Smooth muscle cell (in vitro differentiated cells): Measurements from ENCODE around the gene OR8B12. TPM values are rescaled to one million over a fixed set of nuclear protein-coding genes. Genes with fewer than 3 reads are reported as not detected.

Experiments used
- DNase-seq: peaks from one replicate; lab custom pipeline; 2025; ENCODE audit not compliant: unreplicated experiment; lab: John Stamatoyannopoulos, UW
- H2AFZ ChIP-seq: fragments of 200-600 bp; sonication (generic); 2 replicates; pipeline ENCODE4 v1.6.0; 2016; ENCODE audit warnings: antibody characterized with exemption, low read depth, mild to moderate bottlenecking
- H3F3A ChIP-seq: fragments of 200-600 bp; sonication (generic); 2 replicates; pipeline ENCODE4 v1.6.0; 2017; ENCODE audit warnings: antibody characterized with exemption, low read depth
- H3K27ac ChIP-seq: fragments of 200-600 bp; sonication (generic); 2 replicates; pipeline ENCODE4 v1.5.1; 2016; ENCODE audit warnings: low read depth, mild to moderate bottlenecking
- H3K27me3 ChIP-seq: fragments of 200-600 bp; sonication (generic); 2 replicates; pipeline ENCODE4 v1.6.1; 2016; ENCODE audit warnings: low read depth, mild to moderate bottlenecking
- H3K36me3 ChIP-seq: fragments of 200-600 bp; sonication (generic); 2 replicates; pipeline ENCODE4 v1.5.1; 2016; ENCODE audit warnings: low read depth
- H3K4me1 ChIP-seq: fragments of 200-600 bp; sonication (generic); 2 replicates; pipeline ENCODE4 v1.5.1; 2016; ENCODE audit warnings: low read depth
- H3K4me2 ChIP-seq: fragments of 200-600 bp; sonication (generic); 2 replicates; pipeline ENCODE4 v1.6.0; 2016; ENCODE audit warnings: mild to moderate bottlenecking
- H3K4me3 ChIP-seq: fragments of 200-600 bp; sonication (generic); 2 replicates; pipeline ENCODE4 v1.5.1; 2016; ENCODE audit warnings: mild to moderate bottlenecking
- H3K79me2 ChIP-seq: fragments of 200-600 bp; sonication (generic); 2 replicates; pipeline ENCODE4 v1.6.0; 2016; ENCODE audit warnings: low read depth, mild to moderate bottlenecking
- H3K9ac ChIP-seq: fragments of 200-600 bp; sonication (generic); 2 replicates; pipeline ENCODE4 v1.6.0; 2016; ENCODE audit warnings: low read depth
- H3K9me3 ChIP-seq: fragments of 200-600 bp; sonication (generic); replicated peaks from 2 replicates; pipeline ENCODE4 v1.5.1; 2016; ENCODE audit warnings: low read depth
- H4K20me1 ChIP-seq: fragments of 200-600 bp; sonication (generic); 2 replicates; pipeline ENCODE4 v1.6.0; 2016; ENCODE audit warnings: low read depth
- WGBS: methylation state at CpG from one replicate; pipeline ENCODE4 v1.1.7; 2016; ENCODE audit warnings: low lambda C conversion rate; 5-methylcytosine and 5-hydroxymethylcytosine counted together
- polyA plus RNA-seq: library from polyadenylated mRNA; unstranded; fragments of >200 nt; fragmentation: Nextera tagmentation; extraction: Ambion mirVana; gene quantifications from 2 replicates; pipeline ENCODE4 v1.2.1, GENCODE V29; 2016
- total RNA-seq: library from RNA; depleted of rRNA; stranded (reverse); fragments of >200 nt; gene quantifications from 2 replicates; pipeline ENCODE4 v1.2.3, GENCODE V29; 2014
- TF ChIP-seq, protein P1 (sequence below): fragments of 200-600 bp; sonication (generic); IDR thresholded peaks from 2 replicates; pipeline ENCODE4 v1.5.1; 2017; ENCODE audit warnings: borderline replicate concordance, mild to moderate bottlenecking, antibody characterized with exemption; ENCODE audit not compliant: insufficient read depth, poor library complexity, severe bottlenecking

OR8B12 gene
- total and polyA plus RNA-seq, 2 experiments from 2014 or later: not detected

DNA sequence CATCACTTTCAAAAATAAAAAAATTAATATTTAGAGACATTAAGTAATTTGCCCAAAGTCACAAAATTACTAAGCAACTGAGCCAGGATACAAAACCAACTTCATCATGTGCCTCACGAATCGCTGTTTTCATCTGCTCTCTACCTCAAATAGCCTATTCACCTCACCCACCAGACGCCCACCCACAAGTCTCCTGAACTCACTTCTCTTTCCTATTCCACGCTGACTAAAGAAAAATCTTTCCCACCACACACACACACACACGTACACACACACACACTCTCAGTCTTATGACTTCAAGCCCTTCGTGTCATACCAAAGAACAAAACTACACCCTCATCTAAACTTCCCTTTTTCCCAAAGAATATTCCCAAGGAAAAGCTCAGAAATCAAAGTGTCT lies 2.2 kb downstream of the OR8B12 start:
- H3K4me1 ChIP-seq: no peaks in the 10 kb centered on the region
- no peaks in the 10 kb centered on the region for H3K9me3 ChIP-seq
- no peak overlapping the region for H3K4me3 ChIP-seq
- H2AFZ ChIP-seq: no peak overlapping the region
- no peaks in the 10 kb centered on the region for H3F3A ChIP-seq
- H3K4me2 ChIP-seq: no peak overlapping the region
- DNase-seq: no peak
- 79% methylated on average over 6 of the region's 6 CpGs for WGBS
- H4K20me1 ChIP-seq: no peaks in the 10 kb centered on the region
- H3K27ac ChIP-seq: no peak overlapping the region
- H3K9ac ChIP-seq: no peak overlapping the region
- H3K27me3 ChIP-seq: no peaks in the 10 kb centered on the region
- no peaks in the 10 kb centered on the region for H3K79me2 ChIP-seq
- TF ChIP-seq, protein P1, sequence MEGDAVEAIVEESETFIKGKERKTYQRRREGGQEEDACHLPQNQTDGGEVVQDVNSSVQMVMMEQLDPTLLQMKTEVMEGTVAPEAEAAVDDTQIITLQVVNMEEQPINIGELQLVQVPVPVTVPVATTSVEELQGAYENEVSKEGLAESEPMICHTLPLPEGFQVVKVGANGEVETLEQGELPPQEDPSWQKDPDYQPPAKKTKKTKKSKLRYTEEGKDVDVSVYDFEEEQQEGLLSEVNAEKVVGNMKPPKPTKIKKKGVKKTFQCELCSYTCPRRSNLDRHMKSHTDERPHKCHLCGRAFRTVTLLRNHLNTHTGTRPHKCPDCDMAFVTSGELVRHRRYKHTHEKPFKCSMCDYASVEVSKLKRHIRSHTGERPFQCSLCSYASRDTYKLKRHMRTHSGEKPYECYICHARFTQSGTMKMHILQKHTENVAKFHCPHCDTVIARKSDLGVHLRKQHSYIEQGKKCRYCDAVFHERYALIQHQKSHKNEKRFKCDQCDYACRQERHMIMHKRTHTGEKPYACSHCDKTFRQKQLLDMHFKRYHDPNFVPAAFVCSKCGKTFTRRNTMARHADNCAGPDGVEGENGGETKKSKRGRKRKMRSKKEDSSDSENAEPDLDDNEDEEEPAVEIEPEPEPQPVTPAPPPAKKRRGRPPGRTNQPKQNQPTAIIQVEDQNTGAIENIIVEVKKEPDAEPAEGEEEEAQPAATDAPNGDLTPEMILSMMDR: no peak
- no peaks in the 10 kb centered on the region for H3K36me3 ChIP-seq

DNA sequence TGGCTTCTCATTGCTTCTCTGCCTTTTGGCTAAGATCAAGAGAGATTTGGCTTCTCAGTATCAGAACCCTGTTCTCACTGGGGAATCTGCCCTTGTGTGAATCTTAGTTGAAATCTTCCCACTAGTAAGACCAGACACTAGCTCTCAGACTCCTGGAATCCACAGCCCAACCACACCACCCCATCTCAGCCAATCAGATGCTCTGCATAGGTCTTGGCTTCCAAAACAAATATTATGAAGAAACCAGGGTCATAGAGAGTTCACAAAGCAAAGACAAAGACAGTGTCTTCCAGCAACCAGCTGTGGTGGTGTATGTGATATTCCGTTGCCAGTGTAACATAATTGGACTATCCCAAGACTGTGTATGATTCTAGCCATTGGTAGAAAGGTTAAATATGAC lies 5.4 kb downstream of the OR8B12 start:
- Histone ChIP-seq H3F3A (no peaks in the 10 kb centered on the region), H3K27ac (no peak overlapping the region), H3K9me3 (no peaks in the 10 kb centered on the region), H2AFZ (no peak overlapping the region), H4K20me1 (no peaks in the 10 kb centered on the region), H3K36me3 (no peaks in the 10 kb centered on the region), H3K9ac (no peak overlapping the region), H3K4me1 (no peaks in the 10 kb centered on the region), H3K4me2 (no peak overlapping the region), H3K79me2 (no peaks in the 10 kb centered on the region), H3K4me3 (no peak overlapping the region), H3K27me3 (no peaks in the 10 kb centered on the region)
- TF ChIP-seq, protein P1: no peak
- no peak for DNase-seq
- WGBS: 88% methylated on average over 1 of the region's 1 CpG

DNA sequence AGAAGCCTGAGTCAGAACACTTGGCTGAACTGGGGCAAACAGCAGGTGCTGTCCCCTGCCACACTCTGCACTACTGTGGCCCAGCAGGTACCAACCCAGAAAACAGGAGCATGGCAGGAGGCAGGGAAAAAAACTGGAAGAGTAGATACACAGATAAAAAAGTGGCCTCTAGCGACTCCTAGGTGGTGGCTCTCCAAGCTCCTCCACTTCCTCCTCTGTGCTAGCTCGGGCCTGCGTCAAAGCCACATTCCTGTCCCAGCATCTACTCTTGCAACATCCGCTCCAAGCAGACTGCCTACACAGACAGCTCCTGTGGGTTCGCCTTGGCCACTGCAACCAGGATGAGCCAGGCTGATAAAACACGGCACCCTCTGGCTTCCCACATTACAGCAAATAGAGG lies 6.9 kb downstream of the OR8B12 start:
- H3K4me1 ChIP-seq: no peaks in the 10 kb centered on the region
- H2AFZ ChIP-seq: peak overlapping the region; percentile 38
- H3K27me3 ChIP-seq: no peaks in the 10 kb centered on the region
- peak overlapping the region; percentile 65 for H3K27ac ChIP-seq
- no peak for DNase-seq
- no peaks in the 10 kb centered on the region for H3K36me3 ChIP-seq
- no peaks in the 10 kb centered on the region for H3K79me2 ChIP-seq
- peak overlapping the region; percentile 15 for H3K4me2 ChIP-seq
- WGBS: 2% methylated on average over 6 of the region's 6 CpGs
- no peaks in the 10 kb centered on the region for H4K20me1 ChIP-seq
- no peaks in the 10 kb centered on the region for H3K9me3 ChIP-seq
- no peak overlapping the region for H3K9ac ChIP-seq
- no peak overlapping the region for H3K4me3 ChIP-seq
- TF ChIP-seq, protein P1: no peak
- no peaks in the 10 kb centered on the region for H3F3A ChIP-seq

DNA sequence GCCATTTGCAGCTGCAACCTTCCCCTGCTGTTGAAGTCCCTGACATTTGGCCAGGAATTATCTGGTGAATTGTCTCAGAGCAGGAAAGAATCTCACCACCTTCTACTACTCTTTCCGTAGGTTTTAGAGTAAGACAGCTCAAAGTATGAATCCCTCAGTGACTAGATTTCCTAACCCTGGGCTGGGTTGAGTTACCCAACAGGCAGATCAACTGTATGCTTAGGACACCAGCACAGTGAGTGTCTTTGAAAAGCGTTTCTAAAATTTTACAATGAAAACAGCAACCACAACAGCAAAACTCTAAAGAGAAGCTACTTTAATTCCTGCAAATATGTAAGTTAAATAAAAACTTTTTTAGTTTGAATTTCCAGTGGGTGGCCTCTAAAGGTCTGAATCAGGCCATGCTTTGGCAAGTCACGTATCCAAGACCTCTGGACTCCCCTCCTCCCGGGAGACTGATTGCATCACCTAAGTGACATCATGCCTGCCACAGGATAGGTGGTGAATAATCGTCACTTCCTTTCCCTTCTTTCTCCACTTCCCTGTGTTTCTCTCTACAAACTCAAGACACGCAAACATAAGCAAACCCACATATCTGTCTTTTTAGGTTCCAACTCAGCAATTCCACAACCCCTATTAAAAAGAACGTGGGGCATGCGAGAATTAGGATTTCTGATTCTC lies 7.8 kb downstream of the OR8B12 start:
- peak overlapping the region; percentile 7 for H2AFZ ChIP-seq
- no peak overlapping the region for H3K9ac ChIP-seq
- 71% methylated on average over 8 of the region's 8 CpGs for WGBS
- H3K79me2 ChIP-seq: no peaks in the 10 kb centered on the region
- H3K27me3 ChIP-seq: no peaks in the 10 kb centered on the region
- TF ChIP-seq, protein P1: no peak
- no peaks in the 10 kb centered on the region for H3K9me3 ChIP-seq
- H3F3A ChIP-seq: no peaks in the 10 kb centered on the region
- no peak for DNase-seq
- H3K27ac ChIP-seq: peak overlapping the region; percentile 54
- no peak overlapping the region for H3K4me3 ChIP-seq
- no peaks in the 10 kb centered on the region for H3K4me1 ChIP-seq
- no peaks in the 10 kb centered on the region for H4K20me1 ChIP-seq
- H3K36me3 ChIP-seq: no peaks in the 10 kb centered on the region
- H3K4me2 ChIP-seq: no peak overlapping the region
